Activated CD8-positive, alpha-beta memory T cell treated with anti-CD3 and anti-CD28 coated beads, Interleukin-2, amount 10 ng/mL, durations not matched to agents 7 days and 5 days (primary cell): ENCODE results near the gene ATP9B. TPM values are rescaled to one million over a fixed set of nuclear protein-coding genes. Genes with fewer than 3 reads are reported as not detected.

Experiments used
- ATAC-seq: fragments of 150-1000 bp; cut with Tn5 transposase; one replicate; pipeline ENCODE4 v1.10.0; 2021; ENCODE audit warnings: moderate library complexity
- CTCF ChIA-PET: fragments of 350-600 bp; sonication (Branson Sonifier 250); formaldehyde crosslinking; loops from one replicate; lab custom pipeline; 2021; ENCODE audit warnings: antibody characterized with exemption; lab: Charles Lee
- DNase-seq: peaks from one replicate; pipeline ENCODE4 v3.0.0-alpha.2; 2020
- H3K27ac Mint-ChIP-seq: one replicate; pipeline ENCODE4 v1.8.0; 2021; ENCODE audit warnings: mild to moderate bottlenecking, mixed read lengths
- H3K27me3 Mint-ChIP-seq: one replicate; pipeline ENCODE4 v1.8.0; 2021; ENCODE audit warnings: mixed read lengths
- H3K36me3 Mint-ChIP-seq: one replicate; pipeline ENCODE4 v1.8.0; 2021; ENCODE audit warnings: mild to moderate bottlenecking, mixed read lengths
- H3K4me1 Mint-ChIP-seq: one replicate; pipeline ENCODE4 v1.8.0; 2021; ENCODE audit warnings: mixed read lengths
- H3K4me3 Mint-ChIP-seq: one replicate; pipeline ENCODE4 v1.8.0; 2021; ENCODE audit warnings: mild to moderate bottlenecking, moderate library complexity, mixed read lengths
- H3K9me3 Mint-ChIP-seq: one replicate; pipeline ENCODE4 v1.8.0; 2022; ENCODE audit warnings: low read depth, mixed read lengths
- total RNA-seq, 2 experiments: library from RNA; stranded (reverse); gene quantifications; one replicate each; pipeline ENCODE4 v1.2.3, GENCODE V29; 2021

Gene ATP9B
- total RNA-seq, 2 experiments from 2014 or later, result 21.5 to 31.7 TPM

- CTCF ChIA-PET, result interaction anchor here (0.8 kb wide), 1 partner anchor 42 kb away, joined by 3 read pairs; no protein-coding TSS in a partner anchor
- peaks cover 5% of the 10 kb centered on the region for H3K36me3 Mint-ChIP-seq
- ATAC-seq (no peak), DNase-seq (no peak)
- no peak overlapping the region for H3K4me3 Mint-ChIP-seq
- no peaks in the 10 kb centered on the region for H3K9me3 Mint-ChIP-seq
- H3K27ac Mint-ChIP-seq, result no peak overlapping the region
- H3K27me3 Mint-ChIP-seq, result no peaks in the 10 kb centered on the region
- H3K4me1 Mint-ChIP-seq, result peaks cover 11% of the 10 kb centered on the region
Measured at GRCh38 chr18:79422783-79423165, 353.6 kb downstream of the ATP9B start.

- Mint-ChIP-seq H3K4me3 (no peak overlapping the region), H3K27me3 (no peaks in the 10 kb centered on the region), H3K36me3 (peaks cover 5% of the 10 kb centered on the region), H3K9me3 (no peaks in the 10 kb centered on the region), H3K4me1 (peaks cover 11% of the 10 kb centered on the region), H3K27ac (no peak overlapping the region)
- ATAC-seq, result no peak
- DNase-seq, result no peak
- CTCF ChIA-PET, result interaction anchor here (0.8 kb wide), 1 partner anchor 42 kb away, joined by 3 read pairs; no protein-coding TSS in a partner anchor
Measured at GRCh38 chr18:79423211-79424007, 354.2 kb downstream of the ATP9B start.

GRCh38 chr18:79424008-79424565 lies 354.9 kb downstream of the ATP9B start:
- Mint-ChIP-seq H3K4me1 (peaks cover 11% of the 10 kb centered on the region), H3K4me3 (no peak overlapping the region), H3K9me3 (no peaks in the 10 kb centered on the region), H3K36me3 (peaks cover 5% of the 10 kb centered on the region), H3K27me3 (no peaks in the 10 kb centered on the region), H3K27ac (no peak overlapping the region)
- CTCF ChIA-PET, result no interaction called here
- ATAC-seq, result no peak
- DNase-seq, result no peak

- H3K27me3 Mint-ChIP-seq, result no peaks in the 10 kb centered on the region
- CTCF ChIA-PET, result no interaction called here
- peaks cover 11% of the 10 kb centered on the region for H3K4me1 Mint-ChIP-seq
- no peak overlapping the region for H3K27ac Mint-ChIP-seq
- DNase-seq (no peak), ATAC-seq (no peak)
- peaks cover 2% of the 10 kb centered on the region for H3K36me3 Mint-ChIP-seq
- H3K9me3 Mint-ChIP-seq, result no peaks in the 10 kb centered on the region
- H3K4me3 Mint-ChIP-seq, result no peak overlapping the region
Measured at GRCh38 chr18:79424880-79425568, 355.8 kb downstream of the ATP9B start.

- H3K9me3 Mint-ChIP-seq, result no peaks in the 10 kb centered on the region
- no peaks in the 10 kb centered on the region for H3K36me3 Mint-ChIP-seq
- H3K27ac Mint-ChIP-seq, result no peak overlapping the region
- DNase-seq (no peak), ATAC-seq (no peak)
- CTCF ChIA-PET, result no interaction called here
- no peak overlapping the region for H3K4me3 Mint-ChIP-seq
- peaks cover 11% of the 10 kb centered on the region for H3K4me1 Mint-ChIP-seq
- H3K27me3 Mint-ChIP-seq, result no peaks in the 10 kb centered on the region
Measured at GRCh38 chr18:79425569-79425886, 356.3 kb downstream of the ATP9B start.

GRCh38 chr18:79426376-79427300 lies 357.4 kb downstream of the ATP9B start:
- ATAC-seq (no peak), DNase-seq (no peak)
- Mint-ChIP-seq H3K4me1 (peaks cover 7% of the 10 kb centered on the region), H3K9me3 (no peaks in the 10 kb centered on the region), H3K27ac (no peak overlapping the region), H3K27me3 (no peaks in the 10 kb centered on the region), H3K4me3 (no peak overlapping the region), H3K36me3 (no peaks in the 10 kb centered on the region)
- CTCF ChIA-PET, result no interaction called here

- H3K4me3 Mint-ChIP-seq, result no peak overlapping the region
- no peak for DNase-seq
- H3K9me3 Mint-ChIP-seq, result no peaks in the 10 kb centered on the region
- CTCF ChIA-PET, result no interaction called here
- no peaks in the 10 kb centered on the region for H3K27me3 Mint-ChIP-seq
- H3K36me3 Mint-ChIP-seq, result no peaks in the 10 kb centered on the region
- no peak overlapping the region for H3K27ac Mint-ChIP-seq
- no peak for ATAC-seq
- no peaks in the 10 kb centered on the region for H3K4me1 Mint-ChIP-seq
Measured at GRCh38 chr18:79427368-79428225, 358.4 kb downstream of the ATP9B start.

Other genes starting within 250 kb of the ATP9B start
- not detected for gene SALL3, start 89.6 kb upstream of the ATP9B start, total RNA-seq